Inflammatory macrophage treated with lipopolysaccharide for 1 hour (primary cell): ENCODE results near the gene PLEKHH1.

ENCODE experiments used
- DNase-seq, 2 donors: peaks; one replicate each; pipeline ENCODE4 v3.0.0-alpha.2; 2020 to 2022

The PLEKHH1 gene

DNA sequence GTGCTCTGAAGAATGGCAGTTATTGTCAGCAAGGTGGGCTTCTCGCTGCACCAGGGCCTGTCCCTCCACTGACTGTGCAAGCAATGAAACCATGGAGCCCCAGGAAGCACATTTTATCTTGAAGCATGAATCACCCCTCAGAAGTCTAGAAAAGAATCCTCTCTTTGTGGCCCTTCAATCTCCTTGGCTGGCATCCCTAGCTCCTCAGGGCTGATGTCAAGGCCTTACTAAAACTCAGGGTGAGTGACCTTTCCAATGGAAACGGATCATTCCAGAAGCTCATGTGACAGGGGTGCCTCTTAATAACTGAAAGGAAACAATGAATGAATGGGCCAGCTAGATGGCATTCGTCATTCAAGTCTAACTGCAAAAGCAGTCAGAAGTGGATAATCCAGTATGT is 22.3 kb upstream of the PLEKHH1 start:
- DNase-seq = no peak

DNA sequence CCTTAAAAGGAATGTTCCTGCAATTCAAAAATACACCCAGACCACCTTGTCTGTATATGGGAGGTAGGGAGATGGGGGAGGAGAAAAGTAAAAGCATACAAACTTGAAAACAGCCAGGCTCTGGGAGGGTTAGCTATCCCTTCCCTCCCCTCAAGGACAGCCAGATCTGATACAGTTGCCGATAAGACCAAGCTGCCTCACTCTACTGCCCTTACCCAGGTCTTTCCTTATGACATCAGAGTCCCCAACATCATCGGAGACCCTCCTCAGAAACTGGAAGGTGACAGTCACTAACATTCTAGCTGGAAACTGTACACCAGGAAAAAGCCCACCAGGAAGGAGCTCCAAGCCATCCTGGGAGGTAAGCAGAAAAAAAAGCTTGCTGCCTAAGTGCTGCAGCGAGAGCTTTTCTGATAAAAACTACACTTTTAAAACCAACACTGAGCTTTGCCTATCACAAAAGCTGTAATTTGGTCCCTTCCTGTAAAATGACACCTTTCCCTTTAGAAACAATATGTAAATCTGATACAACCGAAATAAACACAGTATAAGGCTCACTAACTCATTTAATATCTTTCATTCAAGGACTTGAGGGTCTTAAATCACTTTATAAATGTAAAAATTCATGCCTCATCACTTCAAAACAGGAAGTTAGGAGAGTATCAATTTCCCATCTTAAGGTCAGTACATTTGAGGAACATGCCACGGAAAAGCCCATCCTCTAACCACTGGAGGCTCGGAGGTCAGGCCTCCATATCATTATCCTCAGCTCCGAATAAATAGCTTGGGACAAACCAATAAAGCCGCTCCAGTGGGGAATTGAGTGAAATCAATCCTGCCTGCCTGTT is 20.4 kb upstream of the PLEKHH1 start:
- DNase-seq = peak; percentile 31 to 57

DNA sequence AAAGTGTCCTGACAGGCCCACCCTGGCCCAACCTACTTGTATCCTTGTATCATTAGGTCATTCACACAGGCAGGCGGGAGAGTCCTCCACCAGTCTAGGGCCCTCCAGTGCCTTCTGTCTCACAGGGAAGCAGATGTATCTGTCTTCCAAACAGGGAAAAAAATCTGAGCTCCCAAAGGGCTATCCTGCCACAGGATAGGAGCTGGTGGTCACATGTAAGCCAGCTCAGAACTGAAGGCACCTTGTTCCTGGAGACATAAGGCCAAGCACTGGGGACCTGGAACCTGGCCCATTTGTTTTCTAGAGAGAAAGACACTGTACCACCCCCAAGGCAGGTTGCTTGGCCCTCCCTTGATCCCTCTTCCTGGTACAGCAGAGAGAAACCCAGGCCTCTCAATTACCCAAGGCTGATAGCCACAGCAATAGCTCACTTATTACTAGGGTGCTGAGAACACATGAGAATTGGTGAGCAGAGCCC is 19.4 kb upstream of the PLEKHH1 start:
- no peak for DNase-seq

- no peak for DNase-seq
Observed at GRCh38 chr14:67514203-67514607, 18.9 kb upstream of the PLEKHH1 start.

- peak; percentile 31 to 60 for DNase-seq
Observed at GRCh38 chr14:67514650-67515385, 18.3 kb upstream of the PLEKHH1 start.

- DNase-seq = no peak
Observed at GRCh38 chr14:67515386-67516079, 17.6 kb upstream of the PLEKHH1 start.

DNA sequence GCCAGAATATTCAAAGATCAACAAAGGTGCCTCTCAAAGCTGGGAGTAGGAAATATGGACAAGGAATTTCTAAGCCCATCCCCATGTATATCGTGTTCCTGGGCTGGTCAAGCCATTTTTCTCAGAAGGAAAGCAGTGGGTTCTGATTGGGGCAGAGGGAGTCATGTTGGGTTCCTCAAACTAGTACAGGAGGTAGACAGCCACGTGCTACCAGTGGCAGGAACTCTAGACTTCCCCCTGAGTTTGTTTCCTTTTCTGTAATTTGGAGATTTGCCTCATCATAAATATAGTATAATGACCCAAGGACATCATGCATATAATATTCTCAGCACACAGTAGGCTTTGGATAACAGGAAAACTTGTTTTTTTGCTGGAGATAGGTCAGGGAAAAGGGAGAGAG is 16.4 kb upstream of the PLEKHH1 start:
- peak; percentile 41 to 57 for DNase-seq

DNA sequence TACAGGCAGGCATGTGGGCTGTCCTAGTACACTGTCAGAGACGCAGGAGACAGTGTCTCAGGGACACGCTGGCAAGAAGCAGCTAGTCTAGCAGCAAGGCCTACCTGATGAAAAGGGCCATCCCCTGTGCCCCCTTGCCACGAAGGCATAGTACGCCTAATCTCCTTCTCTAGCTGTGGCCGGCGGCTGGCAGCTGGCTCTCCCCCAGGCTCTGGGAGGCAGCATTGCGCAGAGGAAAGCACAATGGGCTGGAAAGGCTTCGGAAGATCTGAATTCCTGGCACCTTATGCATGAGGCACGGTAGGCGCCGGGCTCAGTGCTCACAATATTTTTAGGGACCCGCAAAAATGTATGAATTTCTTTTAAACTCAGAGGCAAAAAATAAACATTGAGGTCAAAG is 16.0 kb upstream of the PLEKHH1 start:
- no peak for DNase-seq

- DNase-seq = no peak
Observed at GRCh38 chr14:67519406-67519805, 13.7 kb upstream of the PLEKHH1 start.

- DNase-seq = no peak
Observed at GRCh38 chr14:67520482-67520881, 12.6 kb upstream of the PLEKHH1 start.

DNA sequence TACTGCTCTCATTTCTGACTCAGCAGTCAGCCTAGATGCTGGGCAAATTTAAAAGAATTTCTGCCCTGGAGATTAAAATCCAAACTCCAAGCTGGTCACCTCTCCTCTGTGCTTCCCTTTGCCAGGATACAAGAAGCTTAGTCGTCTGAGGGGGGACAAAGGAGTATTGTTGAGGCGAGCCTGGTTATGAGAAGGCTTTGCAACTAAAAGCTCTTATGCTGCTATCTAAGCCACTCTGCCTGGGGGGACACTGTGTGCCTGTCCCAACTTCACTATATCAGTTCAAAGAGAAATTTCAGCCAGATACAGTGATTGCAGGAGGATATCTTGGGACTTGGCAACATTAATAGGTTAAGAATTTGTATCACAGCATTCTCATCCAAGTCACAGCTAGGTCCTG is 10.8 kb upstream of the PLEKHH1 start:
- DNase-seq = no peak

DNA sequence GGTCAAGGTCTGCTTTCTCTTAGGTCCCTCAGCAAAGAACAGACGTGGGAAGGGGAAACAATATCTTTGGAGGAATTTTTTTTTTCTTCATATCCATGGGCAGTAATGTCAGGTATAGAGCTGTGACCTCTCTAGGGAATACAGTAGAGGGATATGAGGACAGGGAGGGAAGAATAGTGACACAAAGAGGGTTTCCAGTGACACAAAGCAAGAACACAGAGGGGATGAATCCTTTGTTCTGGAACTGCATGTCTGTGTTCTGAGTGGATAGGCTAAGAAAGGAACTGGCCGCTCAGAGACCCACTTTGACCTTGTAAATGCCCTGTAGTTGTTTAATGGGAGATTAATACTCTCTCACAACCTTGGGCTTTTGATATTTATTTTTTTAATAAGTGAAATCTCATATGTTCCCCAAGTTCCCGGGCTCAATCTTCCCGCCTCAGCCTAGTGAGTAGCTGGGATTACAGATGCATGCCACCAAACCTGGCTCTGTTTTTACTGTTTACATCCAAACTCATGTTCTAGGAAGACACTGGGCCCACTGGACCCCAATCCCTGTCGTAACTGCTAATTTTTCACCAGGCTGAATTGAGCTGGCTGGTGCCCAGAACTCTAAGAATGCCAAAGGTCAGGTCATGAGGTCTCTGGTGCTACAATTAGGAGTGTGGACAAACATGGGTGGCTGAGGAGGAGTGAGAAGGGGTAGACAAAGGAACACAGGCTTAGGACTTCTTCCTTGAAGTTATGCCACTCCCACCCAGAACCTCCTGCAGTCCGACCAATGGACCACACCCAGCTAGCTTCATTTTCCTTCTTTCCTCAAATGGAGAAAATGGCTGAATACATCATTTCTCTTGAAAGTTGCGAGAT is 9.1 kb upstream of the PLEKHH1 start:
- DNase-seq = no peak

DNA sequence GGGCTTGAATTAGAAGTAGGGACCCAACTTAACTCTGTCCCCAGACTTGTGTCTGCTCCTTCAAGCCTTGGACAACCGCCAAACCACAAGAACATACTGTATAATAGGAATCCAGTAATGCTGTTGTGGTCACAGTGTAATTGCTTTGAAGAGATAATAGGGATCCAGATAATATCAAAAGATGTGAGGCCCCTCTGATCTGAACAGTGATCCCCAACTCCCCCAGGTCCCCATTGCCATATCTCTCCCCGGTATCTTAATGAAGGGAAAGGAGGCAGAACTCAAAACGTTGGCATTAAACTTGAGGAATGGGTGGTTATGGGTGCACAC is 8.5 kb upstream of the PLEKHH1 start:
- peak in 1 of 2 donors; percentile 32 for DNase-seq

DNA sequence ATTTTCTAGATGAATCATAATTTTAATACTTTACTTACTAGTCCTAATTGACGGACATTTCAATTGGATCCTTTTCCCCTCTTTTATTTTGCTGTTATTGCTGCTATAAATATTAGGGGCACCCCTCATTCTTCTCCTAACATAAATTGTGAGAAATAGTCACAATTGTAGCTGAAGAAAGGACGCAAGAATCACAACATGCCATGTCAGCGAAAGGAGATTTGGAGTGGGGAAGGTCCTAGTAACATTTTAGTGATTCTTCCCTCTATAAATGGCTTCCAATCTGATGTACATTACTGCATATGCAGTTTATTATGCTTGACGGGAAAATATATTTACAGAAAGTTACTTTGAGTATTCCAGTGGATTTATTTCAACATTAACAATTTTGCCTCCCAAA is 7.7 kb upstream of the PLEKHH1 start:
- DNase-seq = no peak

DNA sequence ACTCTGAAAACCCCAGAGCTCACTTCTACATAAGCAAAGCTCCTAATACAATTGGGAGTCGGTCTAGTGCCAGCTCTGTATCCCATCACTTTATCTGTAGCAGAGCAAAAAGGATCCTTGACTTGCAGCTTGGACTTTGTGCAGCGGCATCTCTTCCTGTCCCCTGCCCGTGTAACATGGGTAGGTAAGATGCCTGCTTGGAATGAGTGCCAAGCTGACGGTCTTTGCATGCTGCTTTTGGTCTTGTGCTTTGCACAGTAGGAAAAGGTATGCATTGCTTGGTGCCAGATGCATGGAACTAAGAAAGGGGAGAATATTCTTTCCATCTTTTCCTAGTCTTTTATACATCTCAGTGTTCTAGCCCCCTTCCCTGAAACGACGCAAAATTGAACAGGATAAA is 6.9 kb upstream of the PLEKHH1 start:
- no peak for DNase-seq

DNA sequence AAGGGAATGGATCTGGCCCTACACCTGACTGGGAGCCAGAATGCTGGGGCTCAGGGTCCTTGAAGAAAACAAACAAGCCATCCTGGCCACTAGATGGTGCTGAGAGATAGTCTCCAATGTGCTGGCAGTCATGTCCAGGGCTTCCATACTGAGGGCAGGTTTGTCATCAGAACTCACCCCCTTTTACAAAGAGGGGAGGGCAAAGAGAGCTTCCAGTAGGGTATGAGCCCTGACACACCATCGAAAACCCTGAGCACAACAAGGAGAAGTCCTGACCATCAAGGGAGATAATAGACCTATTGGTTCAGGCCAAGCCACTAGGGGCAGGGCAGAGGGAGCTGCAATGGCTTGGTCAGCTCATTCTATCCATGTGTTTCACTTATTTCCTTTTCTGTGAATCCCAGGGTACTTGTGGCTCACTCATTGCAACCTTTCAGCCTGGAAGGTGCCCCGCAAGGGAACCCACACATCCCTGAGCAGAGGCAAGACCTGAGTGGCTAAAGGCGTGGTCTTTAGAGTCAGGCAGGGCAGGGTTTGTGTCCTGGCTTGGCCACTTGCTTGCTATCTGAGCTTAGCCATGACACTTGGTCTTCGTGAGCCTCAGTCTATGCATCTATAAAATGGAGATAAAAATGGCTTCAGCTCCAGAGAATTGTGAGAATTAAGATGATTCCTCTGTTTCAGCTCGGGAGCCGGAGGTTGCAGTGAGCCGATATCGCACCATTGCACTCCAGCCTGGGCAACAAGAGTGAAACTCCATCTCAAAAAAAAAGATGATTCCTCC is 6.2 kb upstream of the PLEKHH1 start:
- peak; percentile 7 to 53 for DNase-seq

DNA sequence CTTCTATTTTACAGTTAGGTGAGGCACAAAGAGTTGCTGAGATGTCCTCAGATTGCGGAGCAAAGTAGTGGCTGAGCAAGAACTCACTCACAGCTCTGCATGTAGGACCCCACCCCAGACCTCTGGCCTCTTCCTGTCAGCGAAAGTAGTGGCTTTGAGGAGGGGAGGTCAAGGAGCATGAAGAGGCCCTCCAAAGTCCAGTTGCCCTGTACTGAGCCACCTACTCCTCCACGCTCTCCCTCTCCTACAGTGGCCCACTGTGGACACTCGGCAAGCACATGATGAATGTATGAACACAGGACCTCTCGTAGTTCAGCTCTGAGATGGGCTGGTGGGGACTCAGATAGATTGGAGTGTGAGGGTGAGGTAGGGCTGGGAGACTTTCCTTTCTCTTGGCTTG is 5.3 kb upstream of the PLEKHH1 start:
- no peak for DNase-seq

DNA sequence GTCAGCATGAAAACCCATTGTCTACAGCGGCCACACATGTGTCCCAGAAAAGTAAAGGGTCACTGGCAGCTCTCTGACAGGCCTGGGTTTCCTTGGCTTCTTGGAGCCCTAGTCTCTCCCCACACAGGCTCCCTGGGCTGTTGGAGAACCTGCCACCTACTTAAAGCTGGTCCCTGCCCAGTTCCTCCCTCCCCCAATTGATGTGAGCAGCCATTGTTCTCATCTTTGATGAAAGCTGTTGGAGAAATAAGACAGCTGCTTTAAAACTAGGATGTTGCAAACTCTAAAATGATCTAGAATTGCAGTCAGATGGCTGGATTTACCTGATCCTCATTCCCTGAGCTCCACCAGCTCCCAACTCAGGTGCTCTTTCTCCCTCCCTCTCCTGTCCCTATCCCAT is 4.8 kb upstream of the PLEKHH1 start:
- DNase-seq = no peak

- no peak for DNase-seq
Observed at GRCh38 chr14:67529947-67530935, 2.8 kb upstream of the PLEKHH1 start.

DNA sequence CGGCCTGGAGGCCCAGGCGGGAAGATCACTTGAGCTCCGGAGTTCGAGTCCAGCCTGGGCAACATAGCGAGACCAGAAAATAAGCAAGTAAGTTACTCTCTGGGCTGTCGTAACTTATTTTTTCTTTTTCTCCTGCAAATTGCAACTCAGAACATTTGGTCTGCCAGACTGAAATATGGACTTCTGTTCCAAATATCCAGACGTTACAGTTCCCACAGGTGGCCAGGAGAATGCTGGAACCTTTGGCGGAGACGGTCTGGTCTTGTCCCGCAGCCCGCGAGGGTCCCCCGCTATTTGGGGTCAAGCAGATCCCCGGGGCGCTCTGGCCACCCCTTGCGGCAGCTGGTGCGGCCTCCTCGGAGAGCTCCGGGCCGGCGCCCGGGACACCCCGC is 488 bp upstream of the PLEKHH1 start:
- no peak for DNase-seq

GRCh38 chr14:67533754-67534085 is 630 bp downstream of the PLEKHH1 start:
- no peak for DNase-seq
